Hypothalamus (tissue), 51 donors: Measurements from ENCODE around the gene NBDY.

Experiments used
- DNase-seq, 51 donors: peaks; one replicate each; lab custom pipeline; 2025; lab: John Stamatoyannopoulos, UW

Gene NBDY

GRCh38 chrX:56783996-56784620 is 55.1 kb downstream of the NBDY start:
- no peak for DNase-seq

- no peak for DNase-seq
These were observed 55.6 kb downstream of the NBDY start for GRCh38 chrX:56784666-56785065.

GRCh38 chrX:56785442-56785841 is 56.4 kb downstream of the NBDY start:
- DNase-seq = no peak

GRCh38 chrX:56786889-56787733 is 58.1 kb downstream of the NBDY start:
- DNase-seq = no peak

DNA sequence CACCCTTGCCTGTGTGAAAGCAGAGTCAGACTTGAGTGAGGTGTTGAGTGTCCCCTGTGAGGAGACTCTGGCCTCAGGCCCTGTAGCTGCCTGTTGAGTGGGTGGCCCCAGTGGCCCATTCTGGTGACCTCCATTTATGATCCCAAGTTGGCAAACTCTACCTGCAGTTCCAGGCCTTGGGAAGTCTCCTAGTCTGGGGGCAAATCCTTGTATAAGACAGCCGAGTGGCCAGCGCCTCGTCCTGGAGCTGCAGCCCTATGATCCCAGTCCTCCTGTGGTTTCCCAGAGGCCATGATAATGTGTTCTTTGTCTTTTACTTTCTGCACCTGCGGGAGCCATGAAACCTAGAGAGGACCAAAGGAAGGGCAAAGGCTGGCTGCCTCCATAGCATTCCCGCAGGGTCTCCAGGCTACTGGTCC is 58.7 kb downstream of the NBDY start:
- no peak for DNase-seq

GRCh38 chrX:56788229-56788628 is 59.2 kb downstream of the NBDY start:
- DNase-seq = peak in 19 of 51 donors; percentile 6 to 77 (median 30)

DNA sequence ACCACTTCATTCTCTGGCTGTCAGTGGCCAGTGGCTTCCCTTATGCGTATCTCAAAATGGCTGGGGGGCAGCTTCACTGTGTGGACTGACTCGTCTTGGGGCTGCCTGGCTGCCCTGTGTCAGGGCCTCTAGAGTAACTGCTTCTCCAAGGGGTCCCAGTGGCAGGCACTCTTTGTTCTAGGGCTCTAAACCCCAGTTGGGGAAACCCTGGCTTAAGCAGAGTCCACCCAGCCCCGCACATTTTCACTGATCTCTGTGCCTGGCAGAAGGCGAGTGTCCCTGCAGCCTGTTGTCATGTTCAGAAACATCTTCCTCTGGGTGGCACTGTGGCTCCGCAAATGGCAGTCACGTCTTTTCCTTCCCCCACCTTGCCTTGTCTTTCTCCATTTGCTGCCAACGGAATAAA is 59.7 kb downstream of the NBDY start:
- peak in 26 of 51 donors; percentile 1 to 81 (median 40) for DNase-seq

- DNase-seq = no peak
These were observed 60.6 kb downstream of the NBDY start for GRCh38 chrX:56789518-56790070.

- DNase-seq = no peak
These were observed 61.7 kb downstream of the NBDY start for GRCh38 chrX:56790778-56791177.

DNA sequence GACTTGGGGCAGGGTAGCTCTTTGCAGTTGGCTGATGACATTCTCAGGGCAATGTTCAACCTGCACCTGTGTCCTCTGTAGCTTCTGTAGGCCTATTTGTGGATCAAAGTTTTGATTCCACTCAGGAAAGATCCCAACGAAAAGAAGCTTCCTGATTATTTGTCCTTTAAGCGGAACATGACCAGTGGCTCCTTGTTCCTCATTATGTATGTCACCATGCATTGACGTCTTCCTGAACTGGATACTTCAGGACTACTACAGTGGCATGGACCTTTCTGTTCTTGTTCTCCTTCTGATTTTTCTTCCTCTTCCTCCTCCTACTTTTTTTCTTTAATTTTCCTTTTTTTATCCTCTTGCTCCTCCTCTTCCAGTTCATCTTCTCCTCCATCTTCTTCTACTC is 62.4 kb downstream of the NBDY start:
- no peak for DNase-seq

GRCh38 chrX:56792270-56793111 is 63.4 kb downstream of the NBDY start:
- no peak for DNase-seq

- no peak for DNase-seq
These were observed 64.0 kb downstream of the NBDY start for GRCh38 chrX:56793112-56793430.

- DNase-seq = peak in 7 of 51 donors; percentile 15 to 58 (median 34)
These were observed 64.7 kb downstream of the NBDY start for GRCh38 chrX:56793521-56794320.

DNA sequence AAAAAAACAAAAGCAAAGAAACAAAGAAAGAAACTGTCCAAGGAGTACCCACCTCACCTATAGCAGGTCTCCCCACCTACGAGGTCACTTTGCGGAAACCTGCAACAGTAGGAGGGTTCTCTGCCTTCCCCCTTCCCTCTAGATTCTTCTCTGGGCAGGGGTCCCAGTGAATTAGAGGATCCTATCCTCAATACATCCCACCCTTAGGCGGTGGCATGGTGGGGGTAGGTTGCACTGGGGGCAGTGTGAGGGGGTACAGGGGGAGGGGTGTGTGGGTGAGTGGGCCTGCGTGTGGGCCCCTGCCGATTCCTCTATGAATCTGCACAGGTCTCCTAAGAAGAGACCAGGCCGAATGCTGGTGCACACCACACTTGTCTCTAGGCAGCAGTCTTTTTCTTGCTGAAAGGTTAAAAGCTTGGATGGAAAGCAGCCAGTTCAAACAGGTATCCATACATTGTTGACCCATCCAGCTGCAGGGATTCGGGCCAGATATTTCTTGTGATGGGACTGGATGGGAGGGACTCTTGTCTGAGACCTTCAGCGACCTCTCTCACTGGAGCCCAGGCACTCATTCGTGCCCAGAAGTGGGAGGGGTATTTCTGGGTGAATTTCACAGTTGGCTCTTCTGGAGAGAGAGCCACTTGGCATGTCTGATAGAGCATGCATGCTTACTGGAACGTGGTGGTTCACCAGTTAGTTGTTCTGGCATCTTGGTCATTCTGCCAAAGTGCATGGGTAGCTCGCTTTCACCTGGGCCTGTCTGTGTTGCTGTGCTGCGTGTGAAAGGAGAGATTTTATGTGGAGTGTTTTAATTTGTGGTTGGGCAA is 65.6 kb downstream of the NBDY start:
- DNase-seq = no peak

GRCh38 chrX:56795309-56795868 is 66.3 kb downstream of the NBDY start:
- DNase-seq = no peak

DNA sequence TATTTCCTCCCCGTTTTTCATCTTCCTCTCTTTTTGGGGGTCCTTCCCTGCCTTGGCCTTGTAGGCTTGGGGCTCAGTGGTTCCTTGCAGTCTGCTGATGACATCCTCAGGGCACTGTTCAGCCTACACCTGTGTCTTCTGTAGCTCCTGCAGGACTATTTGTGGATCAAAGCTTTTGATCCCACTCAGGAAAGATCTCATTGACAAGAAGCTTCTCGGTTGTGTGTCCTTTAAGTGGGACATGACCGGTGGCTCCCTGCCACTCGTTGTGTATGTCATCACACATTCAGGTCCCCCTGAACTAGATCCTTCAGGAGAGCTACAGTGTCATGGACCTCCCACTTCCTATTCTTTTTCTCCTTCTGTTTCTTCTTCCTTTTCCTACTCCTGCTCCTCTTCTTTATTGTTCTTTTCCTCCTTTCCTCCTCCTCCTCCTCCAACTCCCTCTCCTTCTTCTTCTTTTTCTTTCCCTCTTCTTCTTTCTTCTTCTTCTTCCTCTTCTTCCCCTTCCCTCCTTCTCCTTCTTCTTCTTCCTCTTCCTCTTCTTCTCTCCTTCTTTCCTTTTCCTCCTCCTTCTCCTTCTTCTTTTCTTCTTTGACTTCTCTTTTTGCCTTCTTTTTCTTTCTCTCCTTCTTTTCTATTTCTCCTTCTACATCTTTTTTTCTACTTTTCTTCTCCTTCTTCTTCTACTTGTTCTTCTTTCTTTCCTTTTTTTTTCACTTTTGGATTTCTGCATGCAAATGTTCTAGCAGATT is 67.8 kb downstream of the NBDY start:
- no peak for DNase-seq

DNA sequence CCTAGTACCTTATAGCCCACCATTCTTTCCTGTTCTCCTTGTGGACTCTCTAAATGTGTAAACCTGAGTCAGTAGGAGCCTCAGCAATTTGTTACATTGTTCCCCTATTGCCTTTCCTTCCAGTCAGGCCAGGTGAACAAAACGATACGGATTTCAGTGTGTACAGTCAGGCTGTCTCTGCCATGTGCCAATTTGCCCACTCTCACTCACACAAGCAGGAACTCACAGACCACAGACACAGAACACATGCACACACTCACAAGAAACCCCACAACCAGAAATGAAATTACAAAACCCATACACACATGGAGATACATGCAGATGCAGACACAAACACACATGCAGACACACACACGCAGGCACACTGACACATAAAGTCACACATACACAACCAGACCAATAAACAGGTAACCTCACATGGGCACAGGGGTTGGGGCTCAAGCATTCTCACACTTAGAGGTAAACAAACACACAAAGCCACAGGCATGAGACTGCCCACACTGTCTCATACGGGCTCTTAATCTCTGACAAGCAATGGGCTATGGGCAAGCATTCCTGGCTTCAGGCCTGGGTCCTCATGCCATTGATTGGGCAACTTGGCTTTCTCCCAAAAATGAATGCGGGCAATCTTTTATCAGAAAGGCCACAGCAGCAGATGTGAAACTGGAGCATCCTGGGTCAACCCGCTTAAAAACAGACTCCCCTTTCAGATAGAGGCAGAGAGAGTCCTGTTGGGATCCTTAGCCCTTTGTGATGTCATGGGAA is 68.7 kb downstream of the NBDY start:
- peak in 1 of 51 donors; percentile 3 for DNase-seq

- no peak for DNase-seq
These were observed 69.3 kb downstream of the NBDY start for GRCh38 chrX:56798339-56798711.
